K562 (cell line): ENCODE measurements around the gene DYNC2LI1.

Source experiments
- CTCF ChIP-seq, 3 experiments: IDR thresholded peaks in 2 of 3; conservative IDR thresholded peaks in 1 of 3; 2 replicates each; pipeline ENCODE4 v1.5.1; 2011 to 2012; ENCODE audit warnings: low read length in 3 of 3, mild to moderate bottlenecking in 3 of 3, control low read depth in 2 of 3, improper control_type of control experiment in 1 of 3, inconsistent platforms in 1 of 3, low read depth in 1 of 3, mixed read lengths in 1 of 3, moderate library complexity in 1 of 3; ENCODE audit not compliant: insufficient read depth in 2 of 3
- NR2C2 ChIP-seq, 2 experiments: fragments of 200-800 bp in 1 of 2; sonication (Bioruptor generic) in 1 of 2; sonication (generic) in 1 of 2; formaldehyde crosslinking in 1 of 2; IDR thresholded peaks; 2 replicates each; pipeline versions ENCODE4 v1.6.1 to v1.8.0; 2016 to 2022; ENCODE audit warnings: mild to moderate bottlenecking in 1 of 2, missing compliant biosample characterization in 1 of 2, missing genetic modification characterization in 1 of 2, missing genetic modification reagents in 1 of 2
- POLR2A ChIP-seq: fragments of 450-650 bp; conservative IDR thresholded peaks from 2 replicates; pipeline ENCODE4 v1.6.1; 2016

- TF ChIP-seq CTCF (IDR thresholded peaks at IDR 0.05 in 2 of 3, conservative IDR thresholded peaks at IDR 0.05 in 1 of 3; ENCODE audit: insufficient read depth in 2 of 3, low read depth in 1 of 3, low read length in 3 of 3) (no peak), NR2C2 (CRISPR knock-in tag; IDR thresholded peaks at IDR 0.05) (no peak), NR2C2 (tag; IDR thresholded peaks at IDR 0.05) (no peak), POLR2A (no peak)
Observed at GRCh38 chr2:43776324-43776723, 2.5 kb downstream of the DYNC2LI1 start.
